ENCODE results near the gene SLC6A19. TPM values are rescaled to one million over a fixed set of nuclear protein-coding genes. Genes with fewer than 3 reads are reported as not detected.

The SLC6A19 gene
- total RNA-seq, 4 donors from 2014 or later: 9.9 to 934 (median 516) TPM

DNA sequence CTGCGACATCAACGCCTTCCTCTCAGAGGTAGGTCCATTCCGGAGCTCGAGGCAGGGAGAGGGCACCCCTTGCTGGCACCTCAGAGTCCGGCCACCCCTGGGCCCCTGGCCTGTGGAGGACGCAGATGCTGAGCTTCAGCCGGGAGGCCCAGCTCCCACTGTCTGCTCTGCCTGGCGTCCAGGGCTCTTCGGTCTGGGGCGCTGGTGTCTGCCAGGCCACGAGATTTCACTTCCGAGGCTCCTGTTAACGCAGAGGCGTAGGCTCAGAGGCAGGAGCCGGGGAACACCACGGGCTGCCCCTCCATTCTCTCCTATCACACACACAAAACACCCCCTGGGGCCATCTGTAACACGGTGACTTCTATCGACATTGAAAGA, 15.5 kb downstream of the SLC6A19 start:
- Histone ChIP-seq H3K36me3 (peaks cover 0 to 43% (median 0%) of the 10 kb centered on the region in 3 donors), H3K4me3 (no peak overlapping the region), H3K4me1 (no peaks in the 10 kb centered on the region), H3K9me3 (no peaks in the 10 kb centered on the region), H3K27me3 (no peaks in the 10 kb centered on the region), H3K27ac (no peak overlapping the region)
- DNase-seq: no peak
- TF ChIP-seq POLR2A (IDR thresholded peaks at IDR 0.05) (no peak), CTCF (IDR thresholded peaks at IDR 0.05) (no peak)

DNA sequence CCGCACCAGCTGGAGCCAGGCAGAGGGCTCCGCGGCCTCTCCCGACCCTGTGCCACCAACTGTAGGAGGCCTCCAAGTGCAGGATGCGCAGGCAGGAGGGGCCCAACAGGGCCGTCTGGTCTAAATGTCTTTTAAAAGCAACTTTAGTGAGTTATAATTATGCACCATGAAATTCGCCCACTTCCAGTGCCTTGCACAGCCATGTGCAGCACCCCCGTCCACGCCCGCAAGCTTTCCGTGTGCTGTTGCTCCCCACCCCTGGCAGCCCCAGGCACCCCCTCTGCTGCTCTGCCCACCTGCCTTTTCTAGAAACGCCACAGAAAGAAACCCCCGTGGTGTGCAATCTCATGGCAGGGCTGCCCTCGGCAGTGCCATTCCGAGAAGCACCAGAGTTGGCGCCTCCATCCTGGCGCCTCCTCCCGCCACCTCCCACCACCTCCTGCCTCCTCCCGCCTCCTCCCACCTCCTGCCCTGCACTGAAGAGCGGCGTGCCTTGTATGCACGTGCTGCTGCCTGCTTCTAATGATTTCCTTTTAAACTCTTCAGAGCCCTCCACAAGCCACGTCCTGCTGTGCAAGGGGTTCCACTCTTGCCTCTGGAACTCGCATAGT, 16.3 kb downstream of the SLC6A19 start:
- no peak overlapping the region for H3K4me3 ChIP-seq
- no peaks in the 10 kb centered on the region for H3K4me1 ChIP-seq
- DNase-seq: no peak
- no peaks in the 10 kb centered on the region for H3K27me3 ChIP-seq
- no peak for TF ChIP-seq CTCF (IDR thresholded peaks at IDR 0.05)
- TF ChIP-seq POLR2A (IDR thresholded peaks at IDR 0.05): no peak
- no peak overlapping the region for H3K27ac ChIP-seq
- no peaks in the 10 kb centered on the region for H3K9me3 ChIP-seq
- peaks cover 0 to 35% (median 0%) of the 10 kb centered on the region in 3 donors for H3K36me3 ChIP-seq

DNA sequence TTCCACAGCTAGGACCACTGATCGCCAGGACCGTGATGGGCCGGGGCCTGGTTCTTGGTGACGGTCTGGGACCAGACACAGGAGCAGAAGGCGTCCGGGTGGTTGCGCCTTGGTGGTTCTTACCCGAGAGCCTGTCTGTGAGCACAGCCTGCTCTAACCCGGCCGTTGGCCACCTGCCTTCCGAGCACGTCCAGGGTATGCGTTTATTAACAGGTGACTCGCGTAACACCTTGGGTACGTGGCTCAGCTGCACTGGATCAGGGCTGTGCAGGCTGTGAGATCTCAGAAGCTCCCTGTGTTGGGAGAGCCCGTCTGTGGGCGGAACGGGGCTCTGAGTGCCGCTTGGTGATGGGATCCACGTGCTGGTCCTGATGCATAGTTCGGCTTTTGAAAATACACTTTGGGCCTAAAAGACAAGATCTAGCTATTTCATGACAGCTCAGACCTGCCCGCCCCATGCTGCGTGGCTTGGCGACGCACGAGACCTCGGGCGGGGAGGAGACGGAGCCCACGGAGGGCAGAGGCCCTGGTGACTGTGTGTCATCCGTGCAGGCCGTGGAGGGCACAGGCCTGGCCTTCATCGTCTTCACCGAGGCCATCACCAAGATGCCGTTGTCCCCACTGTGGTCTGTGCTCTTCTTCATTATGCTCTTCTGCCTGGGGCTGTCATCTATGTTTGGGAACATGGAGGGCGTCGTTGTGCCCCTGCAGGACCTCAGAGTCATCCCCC, 17.1 kb downstream of the SLC6A19 start:
- TF ChIP-seq CTCF (IDR thresholded peaks at IDR 0.05) (no peak), POLR2A (IDR thresholded peaks at IDR 0.05) (no peak)
- no peak for DNase-seq
- Histone ChIP-seq H3K27me3 (no peaks in the 10 kb centered on the region), H3K9me3 (no peaks in the 10 kb centered on the region), H3K36me3 (peaks cover 0 to 31% (median 0%) of the 10 kb centered on the region in 3 donors), H3K4me1 (no peaks in the 10 kb centered on the region), H3K27ac (no peak overlapping the region), H3K4me3 (no peak overlapping the region)

DNA sequence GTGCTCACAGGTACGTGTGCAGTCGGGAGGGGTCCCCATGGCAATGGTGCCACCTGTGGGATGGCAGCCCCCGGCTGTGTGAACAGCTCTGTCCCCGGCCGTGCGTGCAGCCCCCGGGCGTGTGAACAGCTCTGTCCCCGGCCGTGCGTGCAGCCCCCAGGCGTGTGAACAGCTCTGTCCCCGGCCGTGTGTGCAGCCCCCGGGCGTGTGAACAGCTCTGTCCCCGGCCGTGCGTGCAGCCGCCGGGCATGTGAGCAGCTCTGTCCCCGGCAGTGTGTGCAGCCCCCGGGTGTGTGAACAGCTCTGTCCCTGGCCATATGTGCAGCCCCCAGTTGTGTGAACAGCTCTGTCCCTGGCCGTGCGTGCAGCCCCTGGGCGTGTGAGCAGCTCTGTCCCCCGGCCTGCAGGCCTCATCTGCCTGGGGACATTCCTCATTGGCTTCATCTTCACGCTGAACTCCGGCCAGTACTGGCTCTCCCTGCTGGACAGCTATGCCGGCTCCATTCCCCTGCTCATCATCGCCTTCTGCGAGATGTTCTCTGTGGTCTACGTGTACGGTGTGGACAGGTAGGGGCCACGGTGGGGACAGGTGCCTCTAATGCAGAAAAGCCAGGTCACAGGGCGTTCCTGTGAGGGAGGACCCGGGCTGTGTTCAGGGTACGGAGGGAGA, 17.8 kb downstream of the SLC6A19 start:
- Histone ChIP-seq H3K27ac (no peak overlapping the region), H3K4me3 (no peak overlapping the region), H3K9me3 (no peaks in the 10 kb centered on the region), H3K4me1 (no peaks in the 10 kb centered on the region), H3K27me3 (no peaks in the 10 kb centered on the region), H3K36me3 (peaks cover 0 to 25% (median 0%) of the 10 kb centered on the region in 3 donors)
- no peak for DNase-seq
- TF ChIP-seq CTCF (IDR thresholded peaks at IDR 0.05): no peak
- TF ChIP-seq POLR2A (IDR thresholded peaks at IDR 0.05): no peak

- Histone ChIP-seq H3K36me3 (peaks cover 0 to 21% (median 0%) of the 10 kb centered on the region in 3 donors), H3K27me3 (no peaks in the 10 kb centered on the region), H3K4me1 (no peaks in the 10 kb centered on the region), H3K27ac (no peak overlapping the region), H3K9me3 (no peaks in the 10 kb centered on the region), H3K4me3 (no peak overlapping the region)
- TF ChIP-seq CTCF (IDR thresholded peaks at IDR 0.05) (no peak), POLR2A (IDR thresholded peaks at IDR 0.05) (no peak)
- no peak for DNase-seq
Observed at GRCh38 chr5:1219768-1220100, 18.3 kb downstream of the SLC6A19 start.

Measured in Peyer's patch (tissue), 4 donors.